Lung (tissue), 12 donors: ENCODE results near the gene FOXK1. TPM values are rescaled to one million over a fixed set of nuclear protein-coding genes. Genes with fewer than 3 reads are reported as not detected.
A peak's percentile ranks its signal among the peaks of the same experiment; 100 is the strongest.
"Not testable (repeated sequence)": the region's sequence is repeated elsewhere in the genome, so short reads cannot be mapped to it uniquely, and the experiment has no call there.

Experiments used
- ATAC-seq: fragments of 200-7000 bp; cut with Tn5 transposase; one replicate; pipeline ENCODE4 v1.9.1; 2020; ENCODE audit warnings: moderate number of reproducible peaks; ENCODE audit not compliant: insufficient read depth, low FRiP score
- DNase-seq, 3 donors: peaks; one replicate each; pipeline ENCODE4 v3.0.0-alpha.2; 2013 to 2017
- H3K27ac ChIP-seq, 2 donors: one replicate each; pipeline ENCODE4 v1.5.1; 2013; ENCODE audit warnings: mild to moderate bottlenecking in 2 of 2, moderate library complexity in 2 of 2, control low read depth in 1 of 2, inconsistent platforms in 1 of 2, low read depth in 1 of 2, low read length in 1 of 2
- H3K27me3 ChIP-seq, 3 donors: one replicate each; pipeline ENCODE4 v1.5.1; 2013; ENCODE audit warnings: low read length in 2 of 3; ENCODE audit not compliant: control insufficient read depth in 3 of 3, insufficient read depth in 3 of 3
- H3K36me3 ChIP-seq, 4 donors: one replicate each; pipeline ENCODE4 v1.5.1; 2013; ENCODE audit warnings: low read length in 4 of 4, mild to moderate bottlenecking in 1 of 4, moderate library complexity in 1 of 4; ENCODE audit not compliant: control insufficient read depth in 4 of 4, insufficient read depth in 4 of 4
- H3K4me1 ChIP-seq, 5 donors: one replicate each; pipeline ENCODE4 v1.5.1; 2013; ENCODE audit warnings: low read length in 5 of 5, mild to moderate bottlenecking in 2 of 5, moderate library complexity in 1 of 5; ENCODE audit not compliant: control insufficient read depth in 5 of 5, insufficient read depth in 5 of 5
- H3K4me3 ChIP-seq: one replicate; pipeline ENCODE4 v1.5.1; 2013; ENCODE audit warnings: mild to moderate bottlenecking, control low read depth, moderate library complexity
- H3K9ac ChIP-seq, 2 donors: one replicate each; pipeline ENCODE4 v1.5.1; 2013; ENCODE audit warnings: low read length in 2 of 2, control low read depth in 1 of 2; ENCODE audit not compliant: insufficient read depth in 1 of 2
- H3K9me3 ChIP-seq, 4 donors: one replicate each; pipeline ENCODE4 v1.5.1; 2013; ENCODE audit warnings: low read length in 3 of 4, mild to moderate bottlenecking in 1 of 4, moderate library complexity in 1 of 4; ENCODE audit not compliant: control insufficient read depth in 4 of 4, insufficient read depth in 3 of 4
- CTCF ChIP-seq: IDR thresholded peaks from 2 replicates; pipeline ENCODE4 v1.5.1; 2012; ENCODE audit warnings: mild to moderate bottlenecking; ENCODE audit errors: control extremely low read depth, extremely low read depth
- WGBS, 2 donors: extraction: QIAGEN DNeasy Blood & Tissue Kit; methylation state at CpG; one replicate each; pipeline ENCODE4 v1.1.7; 2013; 5-methylcytosine and 5-hydroxymethylcytosine counted together
- polyA plus RNA-seq, 2 donors: library from polyadenylated mRNA; stranded (reverse); fragments of 200-250 nt; gene quantifications; one replicate each; pipeline ENCODE4 v1.2.1, GENCODE V29; 2013
- total RNA-seq, 2 donors: library from RNA; depleted of rRNA in 1 of 2; stranded (reverse); fragments of >200 nt in 1 of 2; gene quantifications; one replicate each; pipeline ENCODE4 v1.2.1, GENCODE V29; 2014 to 2021
- donor health status: control.
- donor health status: control.
- donor health status: Bipolar disorder and iron deficiency.
- donor health status: healthy.
- donor health status: DM: yes; HTN: yes; CAD: no.

The FOXK1 gene
- total and polyA plus RNA-seq, 4 donors = 6.4 to 36.2 (median 14.3) TPM

- TF ChIP-seq CTCF = no peak
- Histone ChIP-seq H3K9me3 (no peaks in the 10 kb centered on the region), H3K36me3 (peaks cover 0 to 3% (median 0%) of the 10 kb centered on the region in 4 donors), H3K4me1 (peaks cover 5 to 19% (median 8%) of the 10 kb centered on the region in 5 donors), H3K9ac (peak overlapping the region; percentile 25 to 71), H3K4me3 (peak overlapping the region; percentile 100), H3K27ac (peak overlapping the region; percentile 78 to 94), H3K27me3 (no peaks in the 10 kb centered on the region)
- 3% methylated on average over 16 of the region's 16 CpGs for WGBS, 2 donors
- DNase-seq (peak; percentile 39 to 67 (median 49)), ATAC-seq (peak; percentile 15)
Measured at GRCh38 chr7:4683884-4684565, 1.9 kb downstream of the FOXK1 start.

- no peak for TF ChIP-seq CTCF
- 55 to 62% methylated on average over 9 of the region's 9 CpGs for WGBS, 2 donors
- ATAC-seq (no peak), DNase-seq (no peak)
- H3K36me3 ChIP-seq = peaks cover 0 to 3% (median 0%) of the 10 kb centered on the region in 4 donors
- H3K9ac ChIP-seq = no peak overlapping the region
- peaks cover 5 to 27% (median 14%) of the 10 kb centered on the region in 5 donors for H3K4me1 ChIP-seq
- H3K27me3 ChIP-seq = no peaks in the 10 kb centered on the region
- H3K27ac ChIP-seq = peak overlapping the region; percentile 50 to 78
- H3K4me3 ChIP-seq = no peak overlapping the region
- H3K9me3 ChIP-seq = no peaks in the 10 kb centered on the region
Measured at GRCh38 chr7:4684846-4685245, 2.8 kb downstream of the FOXK1 start.

GRCh38 chr7:4685676-4686075 lies 3.6 kb downstream of the FOXK1 start:
- H3K36me3 ChIP-seq, H3K4me3 ChIP-seq, DNase-seq, H3K27me3 ChIP-seq, H3K27ac ChIP-seq, H3K9me3 ChIP-seq, H3K9ac ChIP-seq, ATAC-seq: not testable (repeated sequence)
- peaks cover 5 to 35% (median 15%) of the 10 kb centered on the region in 5 donors for H3K4me1 ChIP-seq
- WGBS, 2 donors = 85 to 92% methylated on average over 10 of the region's 10 CpGs

- Histone ChIP-seq H3K9ac (no peak overlapping the region), H3K36me3 (peaks cover 0 to 3% (median 0%) of the 10 kb centered on the region in 4 donors), H3K27me3 (no peaks in the 10 kb centered on the region), H3K4me1 (peaks cover 5 to 45% (median 17%) of the 10 kb centered on the region in 5 donors), H3K9me3 (no peaks in the 10 kb centered on the region), H3K27ac (no peak overlapping the region), H3K4me3 (no peak overlapping the region)
- WGBS, 2 donors = 89 to 94% methylated on average over 3 of the region's 3 CpGs
- no peak for DNase-seq
- no peak for TF ChIP-seq CTCF
- no peak for ATAC-seq
Measured at GRCh38 chr7:4687956-4688355, 5.9 kb downstream of the FOXK1 start.
